HepG2 (cell line): ENCODE results near the gene PYGB. TPM values are rescaled to one million over a fixed set of nuclear protein-coding genes. Genes with fewer than 3 reads are reported as not detected.

Experiments
- BORCS8-MEF2B ChIP-seq: sonication (generic); formaldehyde crosslinking; IDR thresholded peaks from 2 replicates; pipeline ENCODE4 v1.8.0; 2022; ENCODE audit warnings: mild to moderate bottlenecking, missing genetic modification reagents
- GABPB1 ChIP-seq: IDR thresholded peaks from 2 replicates; pipeline ENCODE4 v1.6.1; 2016; ENCODE audit warnings: mild to moderate bottlenecking, missing genetic modification reagents, moderate library complexity, missing compliant biosample characterization
- HNF4G ChIP-seq, 2 experiments: sonication (generic) in 1 of 2; formaldehyde crosslinking in 1 of 2; IDR thresholded peaks; 2 replicates each; pipeline versions ENCODE4 v1.4.0 to v1.6.1; 2011 to 2020; ENCODE audit warnings: borderline replicate concordance in 2 of 2, low read depth in 2 of 2, mild to moderate bottlenecking in 2 of 2, low read length in 1 of 2, missing genetic modification reagents in 1 of 2, moderate library complexity in 1 of 2
- IRX3 ChIP-seq: sonication (generic); formaldehyde crosslinking; IDR thresholded peaks from 2 replicates; pipeline ENCODE4 v1.8.1; 2023; ENCODE audit warnings: mild to moderate bottlenecking, low read depth, missing genetic modification reagents, borderline replicate concordance
- JUN ChIP-seq: sonication (generic); formaldehyde crosslinking; IDR thresholded peaks from 2 replicates; pipeline ENCODE4 v1.4.0; 2020; ENCODE audit warnings: mild to moderate bottlenecking, missing genetic modification reagents
- KDM5B ChIP-seq: sonication (generic); formaldehyde crosslinking; IDR thresholded peaks from 2 replicates; pipeline ENCODE4 v1.4.0; 2020; ENCODE audit warnings: missing genetic modification reagents, mild to moderate bottlenecking, borderline replicate concordance
- NFE2L1 ChIP-seq: sonication (generic); formaldehyde crosslinking; IDR thresholded peaks from 2 replicates; pipeline ENCODE4 v1.4.0; 2020; ENCODE audit warnings: missing genetic modification reagents, mild to moderate bottlenecking, borderline replicate concordance
- PCBP2 ChIP-seq: fragments of 200-400 bp; formaldehyde crosslinking; optimal IDR thresholded peaks from 2 replicates; pipeline ENCODE3; 2018; ENCODE audit warnings: low read length, low read depth; ENCODE audit not compliant: poor library complexity, severe bottlenecking
- ZBTB21 ChIP-seq: sonication (generic); formaldehyde crosslinking; IDR thresholded peaks from 2 replicates; pipeline ENCODE4 v1.4.0; 2020; ENCODE audit warnings: missing genetic modification reagents
- ZBTB7B ChIP-seq: sonication (generic); formaldehyde crosslinking; IDR thresholded peaks from 2 replicates; pipeline ENCODE4 v1.4.0; 2020; ENCODE audit warnings: missing genetic modification reagents
- ZFP41 ChIP-seq: sonication (generic); formaldehyde crosslinking; IDR thresholded peaks from 2 replicates; pipeline ENCODE4 v1.4.0; 2020; ENCODE audit warnings: mild to moderate bottlenecking, missing genetic modification reagents, borderline replicate concordance
- ZFY ChIP-seq: sonication (generic); formaldehyde crosslinking; IDR thresholded peaks from 2 replicates; pipeline ENCODE4 v1.4.0; 2020; ENCODE audit warnings: missing genetic modification reagents
- ZNF543 ChIP-seq: sonication (generic); formaldehyde crosslinking; IDR thresholded peaks from 2 replicates; pipeline ENCODE4 v1.4.0; 2020; ENCODE audit warnings: mild to moderate bottlenecking, missing genetic modification reagents
- polyA plus RNA-seq, 8 experiments: library from polyadenylated mRNA; depleted of rRNA in 3 of 8; stranded (reverse) in 7 of 8; unstranded in 1 of 8; fragments of >200 nt; fragmentation: Illumina TruSeq in 4 of 8; extraction: Trizol in 4 of 8; gene quantifications; 2 replicates each; pipeline versions ENCODE4 v1.2.1 to v1.2.3, GENCODE V29; 2011 to 2016; ENCODE audit warnings: low read depth in 4 of 8, missing spikeins in 1 of 8, mixed read lengths in 1 of 8; ENCODE audit not compliant: insufficient read depth in 1 of 8
- total RNA-seq, 5 experiments: library from RNA; depleted of rRNA; stranded (reverse); fragments of >200 nt; fragmentation: Illumina TruSeq; extraction: Trizol; gene quantifications; 2 replicates each; pipeline ENCODE4 v1.2.3, GENCODE V29; 2016; ENCODE audit warnings: low read depth in 1 of 5
- TF ChIP-seq, protein P1 (sequence below): sonication (generic); formaldehyde crosslinking; IDR thresholded peaks from 2 replicates; pipeline ENCODE4 v1.8.0; 2022; ENCODE audit warnings: low read depth, missing genetic modification reagents
- TF ChIP-seq, protein P2 (sequence below): sonication (generic); formaldehyde crosslinking; IDR thresholded peaks from 2 replicates; pipeline ENCODE4 v1.4.0; 2020; ENCODE audit warnings: missing genetic modification reagents
- TF ChIP-seq, protein P3 (sequence below): sonication (generic); formaldehyde crosslinking; IDR thresholded peaks from 2 replicates; pipeline ENCODE4 v1.5.1; 2020; ENCODE audit warnings: mild to moderate bottlenecking, moderate library complexity, missing genetic modification reagents

PYGB gene
- total and polyA plus RNA-seq, 2 of the 13 experiments (the other 11 are each of a cell fraction or from before 2014, with no cell fraction given): 24.2 to 86.3 TPM

DNA sequence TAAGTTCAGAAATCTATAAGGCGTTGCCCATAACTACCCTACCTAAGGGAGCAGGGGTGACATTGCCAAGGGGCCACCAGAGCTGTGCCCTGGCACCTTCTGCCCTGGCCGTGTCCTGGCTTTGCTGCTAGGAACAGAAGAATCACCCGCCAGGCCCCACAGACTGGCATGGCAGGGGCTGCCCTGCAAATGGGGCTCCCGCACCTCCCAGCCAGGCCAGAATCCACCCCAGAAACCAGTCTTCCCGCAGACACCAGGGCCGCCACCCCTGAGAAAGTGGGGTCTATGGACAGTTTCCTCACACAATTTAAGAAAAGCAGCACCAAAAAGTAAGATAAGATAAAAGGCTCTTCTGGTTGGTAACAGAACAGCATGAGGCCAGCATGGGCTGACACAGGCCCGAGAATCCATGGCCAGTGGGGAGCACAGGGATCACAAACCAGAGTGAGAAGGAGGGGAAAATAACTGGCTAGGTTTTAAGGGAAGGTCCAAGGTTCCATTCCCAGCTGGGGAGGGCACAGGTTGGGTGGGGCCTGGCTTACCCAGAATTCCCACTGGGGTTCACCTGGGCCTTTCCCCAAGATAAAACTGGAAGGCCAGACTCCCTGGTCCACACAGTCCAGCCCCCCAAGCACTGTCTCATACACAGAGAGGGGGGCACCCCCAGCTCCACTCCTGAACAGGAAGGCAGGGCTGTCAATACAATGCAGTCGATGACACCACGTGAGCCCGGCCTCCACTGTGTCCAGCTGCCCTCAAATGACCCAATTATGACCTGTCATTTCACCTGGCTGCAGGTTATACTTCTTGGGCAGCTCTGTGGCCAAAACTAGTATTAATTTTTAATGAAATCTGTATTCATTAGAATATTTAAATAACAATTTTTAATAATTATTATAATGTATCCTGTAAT, 59.4 kb downstream of the PYGB start (continued):
- TF ChIP-seq, protein P1, sequence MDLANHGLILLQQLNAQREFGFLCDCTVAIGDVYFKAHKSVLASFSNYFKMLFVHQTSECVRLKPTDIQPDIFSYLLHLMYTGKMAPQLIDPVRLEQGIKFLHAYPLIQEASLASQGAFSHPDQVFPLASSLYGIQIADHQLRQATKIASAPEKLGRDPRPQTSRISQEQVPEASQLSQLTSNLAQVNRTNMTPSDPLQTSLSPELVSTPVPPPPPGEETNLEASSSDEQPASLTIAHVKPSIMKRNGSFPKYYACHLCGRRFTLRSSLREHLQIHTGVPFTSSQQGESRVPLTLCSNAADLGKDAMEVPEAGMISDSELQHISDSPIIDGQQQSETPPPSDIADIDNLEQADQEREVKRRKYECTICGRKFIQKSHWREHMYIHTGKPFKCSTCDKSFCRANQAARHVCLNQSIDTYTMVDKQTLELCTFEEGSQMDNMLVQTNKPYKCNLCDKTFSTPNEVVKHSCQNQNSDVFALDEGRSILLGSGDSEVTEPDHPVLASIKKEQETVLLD (CRISPR knock-in tag): no peak
- TF ChIP-seq ZNF543 (CRISPR knock-in tag) (0 out of 2 replicates have a peak, but pooled peaks have one; percentile 31), ZBTB7B (CRISPR knock-in tag) (no peak), GABPB1 (CRISPR knock-in tag) (no peak), ZFY (CRISPR knock-in tag) (peak; percentile 48; the same call in 1 of the 2 replicates), HNF4G (IDR thresholded peaks at IDR 0.05; ENCODE audit: borderline replicate concordance, low read depth, low read length) (peak; percentile 20; the same call in 1 of the 2 replicates), HNF4G (CRISPR knock-in tag; IDR thresholded peaks at IDR 0.05; ENCODE audit: borderline replicate concordance, low read depth) (no peak), PCBP2 (no peak), BORCS8-MEF2B (CRISPR knock-in tag) (peak; percentile 49), KDM5B (CRISPR knock-in tag) (peak; percentile 44; the same call in 1 of the 2 replicates), IRX3 (CRISPR knock-in tag) (0 out of 2 replicates have a peak, but pooled peaks have one; percentile 74), ZFP41 (CRISPR knock-in tag) (no peak), ZBTB21 (no peak), JUN (CRISPR knock-in tag) (no peak), NFE2L1 (CRISPR knock-in tag) (no peak)
- TF ChIP-seq, protein P2, sequence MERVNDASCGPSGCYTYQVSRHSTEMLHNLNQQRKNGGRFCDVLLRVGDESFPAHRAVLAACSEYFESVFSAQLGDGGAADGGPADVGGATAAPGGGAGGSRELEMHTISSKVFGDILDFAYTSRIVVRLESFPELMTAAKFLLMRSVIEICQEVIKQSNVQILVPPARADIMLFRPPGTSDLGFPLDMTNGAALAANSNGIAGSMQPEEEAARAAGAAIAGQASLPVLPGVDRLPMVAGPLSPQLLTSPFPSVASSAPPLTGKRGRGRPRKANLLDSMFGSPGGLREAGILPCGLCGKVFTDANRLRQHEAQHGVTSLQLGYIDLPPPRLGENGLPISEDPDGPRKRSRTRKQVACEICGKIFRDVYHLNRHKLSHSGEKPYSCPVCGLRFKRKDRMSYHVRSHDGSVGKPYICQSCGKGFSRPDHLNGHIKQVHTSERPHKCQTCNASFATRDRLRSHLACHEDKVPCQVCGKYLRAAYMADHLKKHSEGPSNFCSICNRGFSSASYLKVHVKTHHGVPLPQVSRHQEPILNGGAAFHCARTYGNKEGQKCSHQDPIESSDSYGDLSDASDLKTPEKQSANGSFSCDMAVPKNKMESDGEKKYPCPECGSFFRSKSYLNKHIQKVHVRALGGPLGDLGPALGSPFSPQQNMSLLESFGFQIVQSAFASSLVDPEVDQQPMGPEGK (CRISPR knock-in tag): peak; percentile 79
- TF ChIP-seq, protein P3, sequence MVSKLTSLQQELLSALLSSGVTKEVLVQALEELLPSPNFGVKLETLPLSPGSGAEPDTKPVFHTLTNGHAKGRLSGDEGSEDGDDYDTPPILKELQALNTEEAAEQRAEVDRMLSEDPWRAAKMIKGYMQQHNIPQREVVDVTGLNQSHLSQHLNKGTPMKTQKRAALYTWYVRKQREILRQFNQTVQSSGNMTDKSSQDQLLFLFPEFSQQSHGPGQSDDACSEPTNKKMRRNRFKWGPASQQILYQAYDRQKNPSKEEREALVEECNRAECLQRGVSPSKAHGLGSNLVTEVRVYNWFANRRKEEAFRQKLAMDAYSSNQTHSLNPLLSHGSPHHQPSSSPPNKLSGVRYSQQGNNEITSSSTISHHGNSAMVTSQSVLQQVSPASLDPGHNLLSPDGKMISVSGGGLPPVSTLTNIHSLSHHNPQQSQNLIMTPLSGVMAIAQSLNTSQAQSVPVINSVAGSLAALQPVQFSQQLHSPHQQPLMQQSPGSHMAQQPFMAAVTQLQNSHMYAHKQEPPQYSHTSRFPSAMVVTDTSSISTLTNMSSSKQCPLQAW (CRISPR knock-in tag): 0 out of 2 replicates have a peak, but pooled peaks have one; percentile 38
